Stimulated activated CD8-positive, alpha-beta memory T cell treated with anti-CD3 and anti-CD28 coated beads, Interleukin-12 subunit alpha, Interleukin-12 subunit beta, amount 100 ng/mL, for 4 hours (primary cell): ENCODE results near the gene BCL10.
A peak's percentile ranks its signal among the peaks of the same experiment; 100 is the strongest.

Experiments
- DNase-seq: peaks from one replicate; pipeline ENCODE4 v3.0.0-alpha.2; 2020; ENCODE audit warnings: low read depth

The BCL10 gene

GRCh38 chr1:85276215-85276977, at the start of gene BCL10:
TSS of gene BCL10 (minus strand) at chr1:85276632. CDS start at chr1:85276352, 280 bp downstream.
- DNase-seq: peak; percentile 97

DNA sequence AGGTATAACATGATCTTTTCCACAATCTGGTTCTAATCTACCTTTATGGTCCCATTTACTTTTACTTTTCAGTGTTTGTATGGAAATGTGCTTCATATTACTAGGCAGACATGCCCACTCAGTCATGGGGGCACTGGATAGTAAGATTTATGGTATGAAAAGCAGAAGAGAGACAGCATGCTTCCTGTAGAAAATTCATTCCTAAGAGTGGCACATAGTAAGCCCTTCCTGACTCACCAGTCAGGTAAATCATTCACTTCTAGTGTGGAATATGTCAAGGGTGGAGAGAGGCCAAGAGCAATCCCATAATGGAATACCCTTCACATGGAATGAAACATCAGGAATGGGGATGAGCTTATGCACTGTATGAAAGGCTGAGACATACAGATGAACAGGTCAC, 49.5 kb upstream of the BCL10 start:
- DNase-seq: no peak

GRCh38 chr1:85323770-85324169, 47.3 kb upstream of the BCL10 start:
- no peak for DNase-seq

GRCh38 chr1:85322655-85323054, 46.2 kb upstream of the BCL10 start:
- DNase-seq: no peak

DNA sequence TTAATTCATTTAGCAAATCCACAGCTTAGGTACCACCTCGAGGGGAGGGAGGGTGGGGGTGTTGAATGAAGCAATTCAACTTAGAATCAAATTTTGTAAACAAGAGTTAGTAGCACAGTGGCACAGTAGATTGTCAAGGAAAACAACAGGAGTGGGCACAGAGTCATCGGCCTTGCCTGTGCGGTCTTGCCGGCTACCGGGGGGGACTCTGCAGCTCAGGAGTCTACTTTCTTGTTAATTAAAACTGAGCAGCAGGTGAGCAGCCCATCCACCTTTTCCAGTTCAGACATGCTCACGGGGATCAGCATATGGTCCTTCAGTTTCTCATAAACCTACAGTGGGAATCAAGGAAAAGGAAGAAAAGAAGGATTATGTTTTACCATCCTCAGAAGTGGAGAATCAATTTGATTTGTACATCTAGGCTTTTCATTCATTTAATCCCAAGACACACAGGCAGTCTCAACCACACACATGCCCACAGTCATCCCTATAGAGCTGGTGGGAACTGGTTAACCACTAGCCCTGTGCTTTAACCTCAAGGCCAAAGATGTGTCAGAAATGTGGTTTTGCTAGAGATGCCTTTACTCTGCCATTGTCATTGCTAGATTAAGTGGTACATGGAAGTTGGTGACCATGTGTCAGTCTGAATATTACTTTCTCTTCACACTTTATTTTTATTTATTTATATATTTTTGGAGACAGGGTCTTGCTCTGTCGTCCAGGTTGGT, 45.0 kb upstream of the BCL10 start:
- no peak for DNase-seq

GRCh38 chr1:85320371-85321131, 44.1 kb upstream of the BCL10 start:
- no peak for DNase-seq

DNA sequence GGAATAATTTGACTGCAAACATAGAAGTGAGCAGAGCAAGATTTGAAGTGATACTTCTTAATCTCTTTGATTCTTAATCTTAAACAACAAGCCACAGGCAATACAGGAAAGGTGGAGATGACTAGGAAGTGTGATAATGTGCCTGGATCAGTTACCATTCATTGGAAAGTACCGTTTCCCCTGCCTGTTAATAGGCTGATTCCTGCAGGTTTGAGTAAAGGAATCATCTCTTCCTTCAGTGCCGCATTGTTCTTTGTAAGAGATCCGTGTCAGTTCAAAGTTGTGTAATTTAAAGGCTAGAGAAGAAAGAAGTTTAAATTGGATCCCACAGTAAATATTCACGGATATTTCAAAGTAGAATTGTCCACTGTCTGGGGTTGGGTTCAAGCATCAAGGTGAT, 43.5 kb upstream of the BCL10 start:
- DNase-seq: no peak

GRCh38 chr1:85319491-85319890, 43.1 kb upstream of the BCL10 start:
- no peak for DNase-seq

DNA sequence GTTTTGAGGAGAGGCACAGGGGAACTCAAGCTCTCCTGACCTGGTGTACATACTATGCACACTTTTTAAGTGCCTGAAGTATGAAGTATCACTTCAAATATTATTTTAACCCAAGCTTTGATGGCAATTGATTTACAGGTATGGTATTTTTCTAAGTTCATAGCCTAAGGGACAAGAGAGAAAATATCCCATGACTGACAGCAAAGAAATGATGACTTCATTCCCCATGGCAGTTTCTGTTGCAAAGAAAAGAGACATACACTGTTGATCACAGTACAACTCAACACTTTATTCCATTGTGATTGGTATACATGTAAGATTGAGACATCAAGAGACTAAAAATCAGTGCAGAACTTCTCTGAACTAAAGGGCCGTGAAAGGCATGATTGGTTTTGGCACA, 41.8 kb upstream of the BCL10 start:
- no peak for DNase-seq

- DNase-seq: no peak
These were observed 41.1 kb upstream of the BCL10 start for GRCh38 chr1:85317560-85317959.

- DNase-seq: no peak
These were observed 39.9 kb upstream of the BCL10 start for GRCh38 chr1:85316321-85316720.

- no peak for DNase-seq
These were observed 39.4 kb upstream of the BCL10 start for GRCh38 chr1:85315789-85316188.

- no peak for DNase-seq
These were observed 38.3 kb upstream of the BCL10 start for GRCh38 chr1:85314726-85315125.

DNA sequence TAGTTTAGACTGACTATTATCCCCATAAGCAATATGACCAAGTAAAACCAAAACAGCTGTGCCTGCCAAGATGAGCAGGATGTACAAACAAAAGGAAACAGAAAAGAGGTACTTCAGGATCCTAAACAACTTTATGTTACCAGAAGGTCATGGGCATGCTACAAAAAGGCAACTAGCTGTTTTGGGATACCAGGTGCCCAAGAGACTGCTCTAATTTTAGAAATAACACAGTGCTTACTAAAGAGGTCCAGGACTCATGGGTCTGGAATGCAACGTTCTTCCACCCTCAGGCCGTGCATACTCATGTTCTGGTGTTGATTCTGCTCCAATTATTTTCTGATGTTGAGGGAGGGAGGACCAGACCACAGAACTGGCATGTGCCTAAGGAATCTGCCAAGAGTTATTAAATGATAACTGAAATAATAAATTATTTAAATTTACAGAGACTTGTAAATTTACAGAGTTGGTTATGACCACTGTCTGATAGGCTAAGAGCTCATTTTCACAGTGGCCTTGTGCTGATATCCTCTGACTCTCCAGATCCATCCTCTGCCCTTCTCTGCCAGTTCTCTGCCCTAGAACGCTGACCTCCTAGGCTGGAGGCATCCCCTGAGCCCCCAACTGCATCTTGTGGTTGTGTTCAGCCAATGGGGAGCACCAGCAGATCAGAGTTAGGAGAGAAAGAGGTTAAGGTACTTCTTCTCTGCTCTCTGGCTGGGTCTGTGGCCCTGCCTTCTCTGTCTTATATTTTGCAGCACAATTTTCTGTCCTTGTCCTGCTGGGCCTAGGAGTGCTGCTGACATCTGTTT, 37.7 kb upstream of the BCL10 start:
- no peak for DNase-seq

- DNase-seq: no peak
These were observed 35.4 kb upstream of the BCL10 start for GRCh38 chr1:85311818-85312217.

- no peak for DNase-seq
These were observed 32.5 kb upstream of the BCL10 start for GRCh38 chr1:85308833-85309350.

- DNase-seq: peak; percentile 43
These were observed 31.8 kb upstream of the BCL10 start for GRCh38 chr1:85307987-85308832.

DNA sequence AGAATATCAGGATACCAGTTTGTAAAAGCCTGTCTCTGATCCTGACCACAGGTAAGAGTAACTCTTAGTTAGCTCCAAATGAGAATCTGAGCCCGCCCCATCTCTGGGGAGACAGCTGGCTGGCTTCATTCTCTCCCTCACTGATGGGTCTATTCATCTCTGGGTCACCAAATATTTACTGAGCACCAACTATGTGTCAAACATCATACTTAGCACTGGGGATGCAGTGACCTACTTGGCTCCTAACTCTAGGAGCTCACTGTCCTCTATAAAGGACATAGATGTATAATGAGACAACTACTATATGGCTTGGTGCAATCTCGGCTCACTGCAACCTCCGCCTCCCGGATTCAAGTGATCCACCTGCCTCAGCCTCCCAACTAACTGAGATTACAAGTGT, 29.8 kb upstream of the BCL10 start:
- no peak for DNase-seq

- no peak for DNase-seq
These were observed 27.2 kb upstream of the BCL10 start for GRCh38 chr1:85303440-85304162.

DNA sequence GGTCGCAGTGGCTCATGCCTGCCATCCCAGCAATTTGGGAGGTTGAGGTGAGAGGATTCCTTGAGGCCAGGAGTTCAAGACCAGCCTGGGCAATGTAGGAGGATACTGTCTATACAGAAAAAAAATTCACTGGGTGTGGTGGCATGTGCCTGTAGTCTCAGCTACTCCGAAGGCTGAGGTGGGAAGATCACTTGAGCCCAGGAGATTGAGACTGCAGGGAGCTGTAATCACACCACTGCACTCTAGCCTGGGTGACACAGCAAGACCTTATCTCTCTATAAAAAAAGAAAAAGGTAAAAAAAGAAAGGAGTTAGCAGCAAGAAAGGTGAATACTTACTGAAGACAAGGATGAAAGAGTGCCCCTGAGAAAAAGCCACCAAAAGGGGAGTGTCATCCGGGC, 23.7 kb upstream of the BCL10 start:
- DNase-seq: no peak
